Measurements from ENCODE around the gene CCDC6.

- TF ChIP-seq CTCF (IDR thresholded peaks at IDR 0.05; ENCODE audit: poor library complexity) (no peak), EZH2phosphoT487 (IDR thresholded peaks at IDR 0.05; ENCODE audit: low read depth, severe bottlenecking, unreplicated experiment) (no peak)
These were observed 31.4 kb upstream of the CCDC6 start for GRCh38 chr10:59937720-59938119.
